OCI-LY7 (cell line): Measurements from ENCODE around the gene AXIN1. TPM values are rescaled to one million over a fixed set of nuclear protein-coding genes. Genes with fewer than 3 reads are reported as not detected.

ENCODE experiments used
- BruUV-seq: library from RNA; stranded (reverse); fragments of 400-500 nt; replicated peaks from 2 replicates; lab custom pipeline; 2021; lab: Mats Ljungman, UMichigan
- CTCF ChIA-PET: fragments of 300-600 bp; sonication (Branson Sonifier 250); formaldehyde crosslinking; loops from one replicate; lab custom pipeline; 2022; ENCODE audit warnings: antibody characterized with exemption; ENCODE audit not compliant: unreplicated experiment; lab: Charles Lee
- POLR2A ChIA-PET: fragments of 300-600 bp; sonication (Branson Sonifier 250); formaldehyde crosslinking; loops from one replicate; lab custom pipeline; 2022; ENCODE audit warnings: antibody characterized with exemption; lab: Charles Lee
- DNase-seq: peaks from one replicate; pipeline ENCODE4 v3.0.0-alpha.2; 2015; ENCODE audit warnings: low spot score
- H2AFZ ChIP-seq: fragments of 200-600 bp; sonication (generic), shearing (Covaris generic); 2 replicates; pipeline ENCODE4 v1.6.1; 2014; ENCODE audit warnings: mild to moderate bottlenecking, antibody characterized with exemption, low read length, moderate library complexity
- H3K27ac ChIP-seq: fragments of 200-600 bp; sonication (generic); 2 replicates; pipeline ENCODE4 v1.5.1; 2014; ENCODE audit warnings: mixed run types, low read depth, mild to moderate bottlenecking, moderate library complexity, low read length, inconsistent platforms; ENCODE audit not compliant: poor library complexity, severe bottlenecking
- H3K36me3 ChIP-seq: fragments of 200-600 bp; sonication (generic); 2 replicates; pipeline ENCODE4 v1.6.1; 2014; ENCODE audit warnings: mild to moderate bottlenecking, antibody characterized with exemption, low read length, moderate library complexity, mixed read lengths; ENCODE audit not compliant: insufficient read depth
- H3K4me1 ChIP-seq: fragments of 200-600 bp; sonication (generic); 2 replicates; pipeline ENCODE4 v1.5.1; 2014; ENCODE audit warnings: mild to moderate bottlenecking, low read length; ENCODE audit not compliant: insufficient read depth, poor library complexity, severe bottlenecking
- H3K4me2 ChIP-seq: fragments of 200-600 bp; sonication (generic); 2 replicates; pipeline ENCODE4 v1.6.1; 2014; ENCODE audit warnings: mild to moderate bottlenecking, low read length
- H3K4me3 ChIP-seq: fragments of 200-600 bp; sonication (generic); 2 replicates; pipeline ENCODE4 v1.5.1; 2014; ENCODE audit warnings: mild to moderate bottlenecking, low read depth, low read length; ENCODE audit not compliant: poor library complexity, severe bottlenecking
- H3K79me2 ChIP-seq: fragments of 200-600 bp; sonication (generic); 2 replicates; pipeline ENCODE4 v1.6.1; 2016; ENCODE audit warnings: low read depth, mild to moderate bottlenecking, low read length, moderate library complexity, mixed read lengths; ENCODE audit not compliant: insufficient read depth
- H3K9me2 ChIP-seq: fragments of 200-600 bp; sonication (generic); 2 replicates; pipeline ENCODE4 v1.6.1; 2016; ENCODE audit warnings: mild to moderate bottlenecking, low read length, mixed read lengths; ENCODE audit not compliant: insufficient read depth
- H3K9me3 ChIP-seq: fragments of 200-600 bp; sonication (generic); 2 replicates; pipeline ENCODE4 v1.6.1; 2014; ENCODE audit warnings: mild to moderate bottlenecking, mixed run types, low read length, mixed read lengths
- H4K20me1 ChIP-seq: fragments of 200-600 bp; sonication (generic); 2 replicates; pipeline ENCODE4 v1.6.1; 2014; ENCODE audit warnings: mild to moderate bottlenecking, antibody characterized with exemption, low read length, moderate library complexity, mixed read lengths; ENCODE audit not compliant: insufficient read depth
- CTCF ChIP-seq: fragments of 200-600 bp; sonication (generic); conservative IDR thresholded peaks from 2 replicates; pipeline ENCODE4 v1.5.1; 2014; ENCODE audit warnings: mild to moderate bottlenecking, antibody characterized with exemption, low read length, moderate library complexity, mixed read lengths
- EZH2phosphoT487 ChIP-seq: fragments of 200-600 bp; sonication (generic); IDR thresholded peaks from 2 replicates; pipeline ENCODE4 v1.6.1; 2018; ENCODE audit warnings: low read depth, borderline replicate concordance, mild to moderate bottlenecking, mixed run types, antibody characterized with exemption, low read length, moderate library complexity, mixed read lengths
- intact Hi-C: fragments of 100-400 bp; cut with micrococcal nuclease; formaldehyde crosslinking; loops from one replicate; pipeline ENCODE4 v1.10.0; 2022; ENCODE audit not compliant: unreplicated experiment
- total RNA-seq, 2 experiments: library from RNA; depleted of rRNA in 1 of 2; stranded (reverse); fragments of >200 nt in 1 of 2; shearing (Covaris generic) in 1 of 2; gene quantifications; 2 replicates each; pipeline ENCODE4 v1.2.3, GENCODE V29; 2014 to 2022

The AXIN1 gene
- total RNA-seq, 2 experiments from 2014 or later = 29.0 to 30.3 TPM

GRCh38 chr16:264440-264951 is 88.0 kb downstream of the AXIN1 start:
- TF ChIP-seq EZH2phosphoT487 (no peak), CTCF (no peak)
- POLR2A ChIA-PET = no interaction called here
- H3K79me2 ChIP-seq = no peaks in the 10 kb centered on the region
- CTCF ChIA-PET = no interaction called here
- no peaks in the 10 kb centered on the region for H3K9me2 ChIP-seq
- intact Hi-C loops = no loop called here
- no peaks in the 10 kb centered on the region for H3K36me3 ChIP-seq
- no peak overlapping the region for H3K27ac ChIP-seq
- no peaks in the 10 kb centered on the region for H3K4me1 ChIP-seq
- no peak overlapping the region for H3K4me3 ChIP-seq
- no peak overlapping the region for H3K4me2 ChIP-seq
- H2AFZ ChIP-seq = no peak overlapping the region
- H3K9me3 ChIP-seq = no peaks in the 10 kb centered on the region
- no peak for DNase-seq
- no peaks in the 10 kb centered on the region for H4K20me1 ChIP-seq
- BruUV-seq = no TSS peak

GRCh38 chr16:263944-264343 is 88.6 kb downstream of the AXIN1 start:
- Histone ChIP-seq H4K20me1 (no peaks in the 10 kb centered on the region), H3K9me2 (no peaks in the 10 kb centered on the region), H3K9me3 (no peaks in the 10 kb centered on the region), H3K4me2 (no peak overlapping the region), H3K79me2 (no peaks in the 10 kb centered on the region), H3K36me3 (no peaks in the 10 kb centered on the region), H3K27ac (no peak overlapping the region), H3K4me1 (no peaks in the 10 kb centered on the region), H2AFZ (no peak overlapping the region), H3K4me3 (no peak overlapping the region)
- no TSS peak for BruUV-seq
- CTCF ChIA-PET = interaction anchor here (0.5 kb wide), 1 partner anchor 29 kb away, joined by 3 read pairs; no protein-coding TSS in a partner anchor
- TF ChIP-seq CTCF (no peak), EZH2phosphoT487 (no peak)
- intact Hi-C loops = no loop called here
- POLR2A ChIA-PET = no interaction called here
- no peak for DNase-seq

- no peak for DNase-seq
- no peak overlapping the region for H3K27ac ChIP-seq
- H3K9me3 ChIP-seq = no peaks in the 10 kb centered on the region
- H3K36me3 ChIP-seq = no peaks in the 10 kb centered on the region
- H4K20me1 ChIP-seq = no peaks in the 10 kb centered on the region
- intact Hi-C loops = no loop called here
- no peak overlapping the region for H3K4me3 ChIP-seq
- no TSS peak for BruUV-seq
- no peaks in the 10 kb centered on the region for H3K9me2 ChIP-seq
- ChIA-PET POLR2A (no interaction called here), CTCF (no interaction called here)
- no peak overlapping the region for H3K4me2 ChIP-seq
- no peaks in the 10 kb centered on the region for H3K79me2 ChIP-seq
- H2AFZ ChIP-seq = no peak overlapping the region
- TF ChIP-seq EZH2phosphoT487 (no peak), CTCF (no peak)
- H3K4me1 ChIP-seq = no peaks in the 10 kb centered on the region
Observed at GRCh38 chr16:263182-263774, 89.2 kb downstream of the AXIN1 start.
